NCI-H128 (cell line): ENCODE measurements around the gene RCVRN.
"Not testable (repeated sequence)": the region's sequence is repeated elsewhere in the genome, so short reads cannot be mapped to it uniquely, and the experiment has no call there.

Experiments used
- DNase-seq: peaks from one replicate; lab custom pipeline; 2025; ENCODE audit not compliant: unreplicated experiment; lab: John Stamatoyannopoulos, UW

RCVRN gene

DNA sequence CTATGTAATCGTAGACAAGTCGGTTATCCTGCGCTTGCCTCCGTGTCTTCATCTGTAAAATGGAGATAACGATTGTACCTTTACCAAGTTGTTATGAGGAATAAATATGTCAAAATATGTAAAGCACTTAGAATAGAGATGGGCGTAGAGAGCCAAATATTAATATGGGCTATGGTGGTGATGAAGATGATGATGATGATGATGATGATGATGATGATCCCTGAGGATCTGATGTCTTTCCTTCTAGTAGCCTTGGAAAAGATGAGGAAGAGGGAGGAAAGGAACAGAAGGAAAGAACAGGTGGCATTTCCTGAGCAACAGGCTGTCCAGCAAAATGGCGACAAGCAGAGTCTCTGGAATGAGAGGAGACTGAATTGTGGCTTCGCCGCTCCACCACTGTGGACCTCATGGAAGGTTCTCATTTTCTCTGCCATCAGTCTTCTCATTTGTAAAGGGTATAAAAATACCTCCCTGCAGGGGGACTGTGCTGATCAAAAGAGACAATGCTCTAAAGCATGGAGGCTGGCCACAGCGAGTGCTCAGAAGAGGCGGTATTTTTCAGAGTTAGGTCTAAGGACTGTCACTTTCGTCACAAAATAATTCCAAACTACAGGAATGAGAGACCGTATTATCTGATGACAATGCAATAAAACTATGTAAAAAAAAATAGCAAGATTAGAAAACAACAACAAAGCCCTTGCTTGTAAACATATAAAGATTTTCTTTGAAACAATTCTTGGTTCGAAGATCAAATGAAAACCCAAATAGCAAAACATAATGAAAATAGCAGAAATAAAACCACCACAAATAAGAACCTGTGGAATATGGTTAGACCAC is 17.2 kb upstream of the RCVRN start:
- DNase-seq, result no peak

DNA sequence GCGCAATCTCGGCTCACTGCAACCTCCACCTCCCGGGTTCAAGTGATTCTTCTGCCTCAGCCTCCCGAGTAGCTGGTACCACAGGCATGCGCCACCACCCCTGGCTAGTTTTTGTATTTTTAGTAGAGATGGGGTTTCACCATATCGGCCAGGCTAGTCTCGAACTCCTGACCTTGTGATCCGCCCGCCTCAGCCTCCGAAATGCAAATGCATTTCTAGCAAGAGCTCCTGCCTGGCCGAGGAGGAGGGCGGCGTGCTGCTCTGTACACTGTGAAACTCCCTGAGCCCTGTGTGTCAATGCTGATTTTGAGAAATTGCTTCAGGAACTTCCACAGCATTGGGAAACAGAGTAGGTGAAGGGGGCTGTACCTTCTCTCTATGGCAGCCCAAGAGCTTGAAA is 16.1 kb upstream of the RCVRN start:
- DNase-seq, result not testable (repeated sequence)

DNA sequence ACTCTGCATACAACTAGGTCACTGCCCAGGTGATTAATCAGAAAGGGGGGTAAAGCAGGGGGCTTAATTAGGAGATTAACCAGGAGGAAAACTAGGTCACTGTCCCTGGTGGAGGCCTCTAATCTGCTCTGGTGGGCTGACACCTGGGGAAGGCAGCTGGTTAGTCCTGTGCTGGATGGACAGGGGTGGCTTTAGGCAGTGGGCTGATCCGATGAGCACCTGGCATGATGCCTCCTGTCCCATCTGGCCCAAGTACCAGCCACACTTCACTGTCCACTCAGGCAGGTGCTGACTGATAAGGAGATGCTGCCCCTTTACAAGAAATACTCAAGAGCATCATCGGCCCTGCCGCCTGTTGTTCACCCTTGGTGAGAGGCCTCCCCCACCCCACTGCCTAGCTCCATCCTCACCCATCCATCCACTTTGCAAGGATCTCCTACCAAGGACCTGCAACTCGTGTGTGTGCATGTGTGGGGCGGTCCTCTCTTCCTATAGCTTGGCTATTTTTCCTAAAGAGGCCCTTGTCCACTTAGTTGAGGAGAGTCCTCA is 13.8 kb upstream of the RCVRN start:
- DNase-seq, result no peak

DNA sequence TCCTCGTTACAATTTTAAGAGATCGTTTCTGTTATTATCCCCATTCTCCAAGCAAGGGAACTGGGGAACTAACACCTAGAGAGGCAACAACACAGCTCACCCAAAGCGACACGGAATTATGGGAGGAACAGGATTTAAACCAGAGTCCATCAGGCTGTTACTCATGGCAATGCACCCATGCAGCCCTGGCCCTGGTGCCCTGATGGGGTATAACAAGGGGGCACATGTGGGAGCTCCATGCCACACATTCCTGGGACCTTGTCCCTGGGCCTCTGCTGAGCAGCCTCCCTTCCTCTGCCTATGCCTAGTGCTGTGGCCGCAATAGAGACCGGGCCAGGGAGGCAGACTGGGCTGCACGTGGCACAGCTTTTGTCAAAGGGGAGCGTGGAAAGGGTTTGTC is 13.3 kb upstream of the RCVRN start:
- no peak for DNase-seq

DNA sequence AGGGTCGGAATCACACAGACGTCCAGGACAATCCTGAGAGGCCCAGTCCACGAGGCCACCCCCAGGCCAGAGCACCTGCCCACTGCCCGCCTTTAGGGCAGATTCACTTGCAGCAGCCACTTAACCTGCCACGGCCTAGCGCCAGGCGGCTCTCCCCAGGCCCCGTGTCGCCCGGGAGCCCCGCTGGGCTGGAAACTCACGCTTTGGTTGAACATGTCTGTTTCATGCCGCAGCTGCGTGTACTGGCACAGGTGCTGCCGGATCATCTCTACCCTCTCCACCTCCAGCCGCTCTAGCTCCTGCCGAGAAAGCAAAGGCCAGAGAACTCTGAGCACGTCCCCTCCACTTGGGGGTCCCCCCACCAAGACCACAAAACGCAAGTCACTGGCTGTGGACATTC is 12.7 kb upstream of the RCVRN start:
- no peak for DNase-seq

DNA sequence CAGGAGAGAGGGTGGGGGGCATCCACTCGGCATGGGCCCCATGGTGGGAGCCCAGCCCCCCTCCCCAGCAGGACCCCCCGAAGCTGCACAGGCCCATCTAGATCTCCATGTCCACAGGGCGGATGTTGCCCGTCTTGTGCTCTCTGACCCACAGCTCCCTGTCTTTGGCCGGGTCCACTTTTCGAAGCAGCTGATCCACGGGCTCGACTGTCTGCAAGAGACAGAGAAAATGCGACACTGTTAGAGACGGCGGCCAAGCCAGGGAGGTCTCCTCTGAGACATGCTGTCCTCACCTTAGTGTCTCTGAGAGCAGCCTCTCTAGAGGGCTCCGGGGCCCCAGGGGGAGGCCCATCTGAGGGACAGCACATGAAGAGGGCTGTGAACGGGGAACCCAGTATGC is 12.1 kb upstream of the RCVRN start:
- DNase-seq, result no peak

DNA sequence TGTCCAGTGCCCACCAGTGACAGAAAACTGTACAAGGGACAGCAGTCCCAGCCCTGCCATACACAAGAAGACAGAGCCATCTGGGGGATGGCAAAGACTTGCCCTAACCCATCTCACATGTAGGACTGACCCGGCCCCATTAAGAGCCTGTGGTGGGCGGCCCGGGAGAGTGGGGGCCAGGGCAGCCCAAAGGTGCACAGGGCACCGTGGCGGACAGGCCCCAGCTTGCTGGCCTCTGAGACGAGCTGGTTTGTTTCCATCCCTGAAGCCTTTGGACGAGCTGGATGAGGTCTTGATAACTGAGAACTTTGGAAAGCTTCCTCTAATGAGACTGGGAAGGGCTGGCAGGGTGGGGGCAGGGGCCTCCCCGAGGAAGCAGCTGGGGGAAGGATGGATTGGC is 11.0 kb upstream of the RCVRN start:
- DNase-seq, result no peak

DNA sequence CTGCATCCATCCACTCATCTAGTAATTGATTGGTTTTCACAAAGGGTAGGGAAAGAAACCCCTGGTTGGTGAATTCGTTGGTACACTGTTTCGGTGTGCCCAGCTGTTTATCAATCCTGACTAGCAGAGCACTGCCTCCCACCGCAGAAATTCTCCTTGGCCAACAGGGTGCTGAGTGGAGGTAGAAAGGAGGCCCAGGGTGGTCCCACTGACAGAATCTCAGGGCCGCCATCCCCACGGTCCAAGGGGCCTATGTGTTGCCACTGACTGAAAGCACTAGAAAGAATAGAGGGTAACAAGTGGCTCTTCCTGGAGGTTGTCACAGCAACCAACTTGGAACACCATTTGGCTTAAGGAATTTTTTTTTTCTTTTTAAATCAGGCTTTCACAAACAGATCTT is 8.4 kb upstream of the RCVRN start:
- no peak for DNase-seq

DNA sequence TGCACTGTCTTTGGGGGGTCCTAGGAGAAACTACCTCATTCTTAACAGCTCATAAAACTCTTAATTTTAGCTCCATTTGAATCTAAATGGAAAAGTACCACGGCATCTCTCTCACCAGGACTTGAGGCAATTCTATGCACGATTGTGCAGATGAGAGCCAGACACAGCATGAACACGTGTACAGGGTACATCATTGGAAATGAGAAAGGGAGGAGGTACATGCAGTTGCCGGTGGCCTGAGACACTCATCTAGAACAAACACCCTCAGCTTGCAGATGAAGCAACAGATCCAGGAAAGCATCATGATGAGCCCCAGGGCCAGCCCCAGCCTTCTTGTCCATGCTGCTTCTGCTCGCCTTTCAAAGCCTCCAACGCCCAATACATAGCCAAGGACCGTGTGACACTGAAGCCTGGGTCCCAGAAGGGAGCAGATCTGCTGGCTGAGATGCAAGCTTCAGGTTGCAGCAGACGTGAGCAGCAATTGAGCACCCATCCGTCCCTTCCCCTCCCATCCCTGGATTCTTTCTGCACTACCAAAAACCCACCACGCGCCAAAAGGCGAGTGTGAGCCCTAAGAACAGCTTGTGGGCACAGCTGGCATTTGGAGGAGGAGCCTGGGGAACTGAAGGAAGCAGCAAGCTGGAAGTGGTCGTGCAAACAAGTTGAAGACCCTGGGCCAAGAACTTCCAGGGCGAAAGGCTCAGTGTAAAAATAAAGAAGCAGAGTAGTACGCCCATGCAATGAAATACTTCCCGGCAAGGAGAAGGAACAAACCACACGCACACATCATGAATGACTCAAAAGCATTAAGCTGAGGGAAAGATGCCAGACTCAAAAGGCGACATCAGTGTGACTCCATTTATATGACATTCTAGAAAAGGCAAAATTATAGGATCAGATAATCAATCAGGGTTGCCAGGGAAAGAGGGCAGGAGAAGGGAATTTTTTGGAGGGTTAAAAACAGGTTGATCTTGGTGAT is 7.3 kb upstream of the RCVRN start:
- no peak for DNase-seq

DNA sequence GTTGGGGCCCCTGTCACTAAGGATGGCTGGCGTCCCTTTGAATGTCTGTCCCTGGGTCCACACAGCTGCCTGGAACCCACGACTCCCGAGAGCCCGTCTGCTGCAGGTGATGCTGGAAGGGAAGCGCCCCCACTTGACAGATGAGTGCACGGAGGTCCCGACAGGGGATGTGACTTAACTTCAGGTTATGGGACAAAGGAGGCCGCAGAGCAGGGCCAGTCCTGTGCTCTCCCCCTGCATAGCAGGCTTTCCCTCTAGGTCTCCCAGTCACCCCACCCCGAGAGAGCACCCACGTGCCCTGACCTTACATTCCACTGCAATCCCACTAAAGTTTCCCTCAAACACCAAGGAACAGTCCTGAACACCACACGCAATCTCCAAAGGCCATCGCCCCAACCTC is 6.0 kb upstream of the RCVRN start:
- DNase-seq, result no peak

DNA sequence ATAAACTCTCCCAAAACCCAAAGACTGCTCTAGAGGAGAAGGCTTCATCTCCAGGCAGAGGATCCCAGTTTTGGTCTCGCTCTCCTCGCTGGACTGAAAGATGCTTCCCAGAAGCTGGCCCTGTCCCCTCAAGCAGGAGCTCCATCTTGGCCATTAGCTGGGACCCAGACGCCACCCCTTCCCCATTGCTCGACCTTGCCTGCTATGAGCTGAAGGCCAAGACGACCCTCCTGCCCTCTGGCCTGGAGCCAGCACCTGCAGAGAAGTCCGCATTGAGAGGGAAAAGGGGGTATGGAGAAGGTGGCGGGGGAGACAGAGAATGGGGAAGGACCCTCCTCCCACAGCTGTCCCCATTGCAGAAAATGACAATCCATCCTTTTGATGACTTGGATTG is 3.6 kb upstream of the RCVRN start:
- DNase-seq, result no peak

DNA sequence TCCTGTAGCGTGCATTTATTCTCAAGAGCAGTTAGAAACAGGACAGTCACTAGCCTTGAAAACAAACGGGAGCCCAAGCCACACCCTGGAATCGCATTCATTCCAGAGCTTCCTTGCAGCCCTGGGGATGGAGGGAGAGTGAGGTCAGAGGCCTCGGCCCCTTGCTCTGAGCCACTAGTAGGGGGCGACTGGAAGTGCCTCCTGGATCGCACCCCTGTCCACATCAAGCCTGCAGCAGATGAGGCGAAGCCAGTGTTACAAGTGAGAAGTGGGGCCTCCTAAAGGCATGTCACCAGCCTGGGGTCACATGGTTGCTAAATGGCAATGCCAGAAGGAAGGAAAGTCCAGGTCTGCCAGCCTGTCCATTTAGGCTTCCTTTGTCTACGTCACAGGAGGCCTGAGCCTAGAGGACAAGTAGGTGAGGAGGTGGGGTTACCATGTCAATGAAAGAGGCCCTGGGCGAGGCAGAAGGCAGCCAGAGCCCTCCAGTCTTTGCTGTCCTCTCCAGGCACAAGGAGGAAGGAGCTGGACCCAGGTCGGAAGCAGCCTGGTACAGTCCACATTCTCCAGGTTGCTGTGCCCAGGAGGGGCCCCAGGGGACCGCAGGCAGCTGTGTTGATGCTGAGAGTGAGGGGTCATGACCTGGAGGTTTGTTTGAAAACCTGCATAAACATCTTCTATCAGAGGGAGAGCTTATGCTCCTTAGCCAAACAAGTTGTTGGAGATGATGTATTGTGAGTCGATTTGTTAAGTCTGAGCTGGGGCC is 3.0 kb upstream of the RCVRN start:
- DNase-seq, result no peak

DNA sequence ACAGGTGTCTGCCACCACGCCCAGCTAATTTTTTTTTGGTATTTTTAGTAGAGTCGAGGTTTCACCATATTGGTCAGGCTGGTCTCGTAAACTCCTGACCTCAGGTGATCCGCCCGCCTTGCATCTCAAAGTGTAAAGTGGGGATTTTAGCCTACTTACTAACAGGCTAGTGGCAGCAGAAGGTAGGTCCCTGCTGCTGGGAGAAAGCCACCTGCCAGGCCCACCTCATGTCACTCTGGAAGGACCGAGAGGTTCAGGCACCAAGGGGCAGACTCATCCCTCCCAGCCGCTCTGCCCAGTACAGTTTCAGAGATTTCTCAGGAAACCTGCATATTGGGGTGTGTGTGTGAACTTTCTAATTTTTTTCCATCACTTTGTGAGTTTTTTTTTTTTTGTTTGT is 2.1 kb upstream of the RCVRN start:
- no peak for DNase-seq

DNA sequence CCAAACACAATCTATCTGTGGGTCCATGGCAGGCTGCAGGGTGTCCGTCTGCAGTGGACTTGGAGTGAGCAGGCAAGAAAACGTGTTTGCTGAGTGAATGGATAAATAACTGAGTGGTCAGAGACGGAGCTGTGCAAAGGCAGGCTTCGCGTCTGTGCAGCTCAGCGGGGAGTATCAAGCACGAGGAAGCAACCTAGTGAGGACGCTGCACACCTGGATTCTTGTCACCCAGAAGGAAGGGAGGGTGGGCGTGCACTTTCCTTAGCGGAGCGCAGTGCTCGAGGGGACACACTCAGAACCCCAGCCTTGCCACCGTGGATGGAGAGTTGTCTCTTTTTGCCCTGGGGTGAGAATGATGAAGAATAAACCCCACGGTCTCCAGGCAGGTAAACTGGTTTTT is 1.5 kb upstream of the RCVRN start:
- no peak for DNase-seq

DNA sequence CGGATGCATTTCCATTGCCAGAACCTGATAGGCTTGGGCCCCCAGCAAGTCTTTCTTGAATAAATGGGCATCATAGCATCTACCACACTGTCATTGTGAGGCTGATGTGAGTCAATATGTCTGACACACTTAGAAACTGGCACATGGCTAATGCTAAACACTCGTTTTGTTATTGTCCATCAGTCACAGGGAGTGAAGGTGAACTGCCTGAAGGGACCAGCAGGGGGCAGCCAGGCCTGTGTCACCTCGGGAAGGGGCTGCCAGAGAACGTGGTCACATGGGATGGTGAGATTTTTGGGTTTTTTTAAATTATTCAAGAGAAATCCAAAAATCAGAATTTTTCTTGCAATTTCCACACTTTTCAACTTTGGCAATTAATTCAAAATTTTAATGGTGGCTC is 831 bp upstream of the RCVRN start:
- no peak for DNase-seq

DNA sequence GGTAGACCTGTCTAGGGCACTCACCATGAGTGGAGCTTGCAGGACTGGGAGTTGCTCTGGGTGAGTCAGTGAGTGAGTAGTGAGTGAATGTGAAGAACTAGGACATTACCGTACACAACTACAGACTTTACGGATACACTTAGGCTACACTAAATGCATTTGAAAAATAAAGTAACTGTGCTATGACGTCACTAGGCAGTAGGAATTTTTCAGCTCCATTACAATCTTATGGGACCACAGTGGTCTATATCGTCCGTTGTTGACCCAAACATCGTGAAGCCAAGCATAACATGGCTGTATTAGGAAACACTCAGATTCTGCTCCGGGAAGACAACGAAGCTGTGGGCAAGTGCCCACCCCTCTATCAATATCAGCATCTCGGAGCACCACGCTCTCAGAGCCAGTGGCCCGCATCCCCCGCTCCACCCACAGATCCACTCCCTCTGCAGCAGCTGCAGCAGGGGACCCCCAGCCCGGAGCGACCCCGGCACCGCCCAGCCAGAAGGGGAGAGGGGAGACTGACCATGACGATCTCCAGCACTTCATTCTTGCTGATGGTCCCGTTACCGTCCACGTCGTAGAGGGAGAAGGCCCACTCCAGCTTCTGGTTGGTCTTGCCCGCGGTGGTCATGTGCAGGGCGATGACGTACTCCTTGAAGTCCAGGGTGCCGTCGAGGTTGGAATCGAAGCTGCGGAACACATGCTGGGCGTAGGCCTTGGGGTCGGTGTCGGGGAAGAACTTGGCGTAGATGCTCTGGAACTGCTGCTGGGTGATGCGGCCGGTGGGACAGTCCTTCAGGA is 594 bp downstream of the RCVRN start:
- DNase-seq, result no peak

DNA sequence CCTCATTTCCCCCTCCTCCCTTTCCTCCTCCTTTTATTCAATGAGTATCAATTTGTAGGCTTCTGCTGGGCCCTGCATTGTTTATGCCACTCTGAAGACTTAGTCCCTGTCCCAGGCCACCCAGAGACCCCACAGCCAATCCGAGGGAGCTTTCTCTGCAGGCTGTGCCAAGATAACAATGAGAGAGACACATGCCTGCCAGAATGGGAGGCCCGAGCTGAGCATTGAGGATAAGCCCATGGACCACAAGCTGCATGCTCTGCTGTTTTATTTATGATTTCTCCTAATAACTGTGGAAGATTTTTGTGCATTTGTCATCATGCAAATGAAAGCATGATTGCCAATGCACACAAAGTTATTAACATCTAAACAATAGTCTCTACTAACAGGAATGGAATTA is 3.0 kb downstream of the RCVRN start:
- DNase-seq, result no peak

DNA sequence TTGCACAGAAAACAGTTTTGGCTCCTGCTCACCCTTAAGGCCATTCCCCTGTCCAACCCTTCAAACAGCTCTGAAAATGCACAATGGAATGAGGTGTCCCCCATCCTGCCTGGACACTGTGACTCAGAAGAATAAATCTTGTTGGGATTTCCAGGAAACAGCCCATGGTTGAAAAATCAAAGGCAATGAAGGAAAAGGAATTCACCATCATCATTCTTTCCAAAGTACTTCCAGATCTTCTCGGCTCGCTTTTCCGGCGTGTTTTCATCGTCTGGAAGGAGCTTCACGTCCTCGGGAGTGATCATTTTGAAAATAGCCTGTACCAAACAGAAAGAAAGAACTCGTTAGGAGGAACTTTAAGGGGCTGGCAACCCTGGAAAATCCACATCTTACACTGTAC is 4.3 kb downstream of the RCVRN start:
- DNase-seq, result no peak

DNA sequence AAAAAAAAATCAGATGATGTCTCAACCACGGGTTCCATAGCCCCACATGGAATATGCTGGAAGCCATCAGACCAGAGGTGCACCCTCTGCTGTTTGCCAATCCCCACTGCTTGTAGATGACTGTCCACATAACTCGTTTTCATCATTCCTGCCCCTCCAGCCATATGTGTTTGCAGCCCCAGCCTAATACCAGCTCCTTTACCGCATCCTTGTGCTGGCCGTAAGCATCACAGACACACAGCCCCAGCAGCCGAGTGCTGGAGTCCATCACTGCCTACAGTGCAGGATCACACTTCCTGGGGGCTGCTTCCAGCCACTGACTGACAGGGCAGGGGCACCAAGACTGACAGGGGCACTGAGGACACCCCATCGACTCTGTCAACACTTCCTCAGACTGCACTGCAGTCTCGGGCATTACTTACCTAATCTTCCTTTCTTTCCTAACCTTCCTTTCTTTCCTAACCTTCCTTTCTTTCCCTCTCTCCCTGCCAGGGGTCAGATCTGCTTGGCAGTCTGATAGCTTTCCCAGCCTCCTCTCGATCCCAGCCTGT is 5.0 kb downstream of the RCVRN start:
- no peak for DNase-seq
